Suprapubic skin (tissue), 4 donors: ENCODE data around the gene PCIF1.

Source experiments
- EP300 ChIP-seq: sonication (generic); formaldehyde crosslinking; IDR thresholded peaks from one replicate; pipeline ENCODE4 v1.6.1; 2017; ENCODE audit warnings: antibody characterized with exemption
- POLR2A ChIP-seq, 2 donors: fragments of 450-650 bp; IDR thresholded peaks; one replicate each; pipeline ENCODE4 v1.6.1; 2017; ENCODE audit warnings: antibody characterized with exemption in 2 of 2, mild to moderate bottlenecking in 2 of 2, moderate library complexity in 2 of 2
- POLR2AphosphoS5 ChIP-seq, 3 donors: sonication (generic); formaldehyde crosslinking; IDR thresholded peaks; one replicate each; pipeline ENCODE4 v1.6.1; 2017; ENCODE audit warnings: antibody characterized with exemption in 3 of 3
- TF ChIP-seq, protein P1 (sequence below), 2 donors: fragments of 200-600 bp in 1 of 2; fragments of 450-650 bp in 1 of 2; sonication (generic) in 1 of 2; IDR thresholded peaks; one replicate each; pipeline ENCODE4 v1.5.1; 2016 to 2019; ENCODE audit warnings: antibody characterized with exemption in 2 of 2, mild to moderate bottlenecking in 1 of 2, moderate library complexity in 1 of 2

DNA sequence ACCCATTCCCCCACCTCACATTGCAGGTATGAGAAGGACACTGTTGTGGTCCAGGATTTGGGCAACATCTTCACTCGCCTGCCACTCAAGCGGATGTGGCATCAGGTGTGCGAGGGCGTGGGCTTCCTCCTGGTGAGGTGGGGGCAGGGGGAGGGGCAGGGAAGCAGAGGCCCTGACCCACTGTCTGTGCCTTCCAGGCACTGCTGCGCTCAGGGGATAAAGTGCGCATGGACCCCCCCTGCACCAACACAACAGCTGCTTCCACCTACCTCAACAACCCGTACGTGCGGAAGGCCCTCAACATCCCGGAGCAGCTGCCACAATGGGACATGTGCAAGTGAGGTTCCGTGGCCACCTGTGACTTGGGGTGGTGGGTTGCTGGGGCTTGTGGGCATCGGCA is 39.7 kb upstream of the PCIF1 start:
- TF ChIP-seq, protein P1, sequence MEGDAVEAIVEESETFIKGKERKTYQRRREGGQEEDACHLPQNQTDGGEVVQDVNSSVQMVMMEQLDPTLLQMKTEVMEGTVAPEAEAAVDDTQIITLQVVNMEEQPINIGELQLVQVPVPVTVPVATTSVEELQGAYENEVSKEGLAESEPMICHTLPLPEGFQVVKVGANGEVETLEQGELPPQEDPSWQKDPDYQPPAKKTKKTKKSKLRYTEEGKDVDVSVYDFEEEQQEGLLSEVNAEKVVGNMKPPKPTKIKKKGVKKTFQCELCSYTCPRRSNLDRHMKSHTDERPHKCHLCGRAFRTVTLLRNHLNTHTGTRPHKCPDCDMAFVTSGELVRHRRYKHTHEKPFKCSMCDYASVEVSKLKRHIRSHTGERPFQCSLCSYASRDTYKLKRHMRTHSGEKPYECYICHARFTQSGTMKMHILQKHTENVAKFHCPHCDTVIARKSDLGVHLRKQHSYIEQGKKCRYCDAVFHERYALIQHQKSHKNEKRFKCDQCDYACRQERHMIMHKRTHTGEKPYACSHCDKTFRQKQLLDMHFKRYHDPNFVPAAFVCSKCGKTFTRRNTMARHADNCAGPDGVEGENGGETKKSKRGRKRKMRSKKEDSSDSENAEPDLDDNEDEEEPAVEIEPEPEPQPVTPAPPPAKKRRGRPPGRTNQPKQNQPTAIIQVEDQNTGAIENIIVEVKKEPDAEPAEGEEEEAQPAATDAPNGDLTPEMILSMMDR (IDR thresholded peaks at IDR 0.05) = no peak
- TF ChIP-seq POLR2A (IDR thresholded peaks at IDR 0.05) (no peak), POLR2AphosphoS5 (IDR thresholded peaks at IDR 0.05) (no peak), EP300 (no peak)
